Middle frontal gyrus (tissue), 1 donor: ENCODE data around the gene PDE6H.

Source experiments
- DNase-seq: peaks from one replicate; pipeline ENCODE4 v3.0.0-alpha.2; 2015; ENCODE audit warnings: low spot score; ENCODE audit errors: extremely low spot score

The PDE6H gene

DNA sequence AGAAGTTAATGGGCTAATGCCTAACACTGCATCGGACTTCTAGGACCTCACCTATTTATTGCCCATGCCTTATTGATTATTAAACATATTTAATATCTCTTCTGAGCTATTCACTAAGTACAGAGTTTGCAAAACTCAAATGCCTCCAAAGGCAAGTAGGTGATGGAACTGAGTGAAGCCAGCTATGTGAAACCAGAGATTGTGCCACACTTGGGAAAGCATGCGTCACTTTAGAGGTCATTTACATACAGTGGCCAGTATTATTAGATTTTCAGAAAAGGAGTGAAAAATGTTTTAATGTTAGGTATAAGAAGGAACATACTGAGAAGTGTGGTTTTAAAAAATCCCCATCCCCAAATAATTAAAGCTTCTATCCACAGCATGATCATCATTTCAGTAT, 27.7 kb downstream of the PDE6H start:
- DNase-seq: no peak

GRCh38 chr12:15001733-15002382, 29.0 kb downstream of the PDE6H start:
- no peak for DNase-seq

- DNase-seq: no peak
These were observed 31.6 kb downstream of the PDE6H start for GRCh38 chr12:15004421-15004820.

GRCh38 chr12:15005064-15005463, 32.2 kb downstream of the PDE6H start:
- no peak for DNase-seq

DNA sequence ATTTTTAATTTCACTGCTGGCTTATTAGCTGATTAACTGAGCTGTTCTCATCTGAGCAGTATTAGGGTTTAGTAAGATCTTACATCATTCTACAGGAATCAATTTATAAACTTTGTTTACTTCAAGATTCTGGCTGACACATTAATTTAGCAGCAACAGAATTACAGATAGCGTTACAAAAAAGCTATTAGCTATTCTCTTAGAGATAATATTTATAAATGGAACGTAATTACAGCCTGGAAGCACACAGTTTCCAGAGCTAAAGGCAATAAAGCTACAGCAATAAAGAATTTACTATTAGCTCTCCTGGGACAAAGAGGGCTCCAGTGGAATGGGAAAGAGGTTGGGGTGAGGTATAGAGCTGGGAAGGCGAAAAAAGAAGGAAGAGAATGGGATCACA, 34.7 kb downstream of the PDE6H start:
- no peak for DNase-seq

DNA sequence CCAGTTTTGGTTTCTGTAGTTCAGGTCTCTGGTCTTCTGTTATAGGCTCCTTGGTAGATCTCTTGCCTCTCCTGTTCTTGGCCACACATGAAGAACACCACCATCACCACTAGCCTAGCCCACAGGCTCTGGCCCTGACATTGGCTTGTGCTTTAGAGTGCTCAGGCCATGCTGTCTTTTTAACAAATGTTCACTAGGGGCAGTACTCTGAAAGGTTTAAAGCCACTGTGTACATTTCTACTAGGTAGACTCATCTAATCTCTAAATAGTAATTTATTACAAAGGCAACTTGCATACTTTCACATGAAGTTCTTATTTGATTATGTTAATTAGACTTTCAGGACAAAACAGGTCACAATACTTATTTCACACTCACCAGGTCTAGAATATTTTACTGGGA, 38.3 kb downstream of the PDE6H start:
- DNase-seq: no peak

- no peak for DNase-seq
These were observed 40.9 kb downstream of the PDE6H start for GRCh38 chr12:15013634-15014179.

DNA sequence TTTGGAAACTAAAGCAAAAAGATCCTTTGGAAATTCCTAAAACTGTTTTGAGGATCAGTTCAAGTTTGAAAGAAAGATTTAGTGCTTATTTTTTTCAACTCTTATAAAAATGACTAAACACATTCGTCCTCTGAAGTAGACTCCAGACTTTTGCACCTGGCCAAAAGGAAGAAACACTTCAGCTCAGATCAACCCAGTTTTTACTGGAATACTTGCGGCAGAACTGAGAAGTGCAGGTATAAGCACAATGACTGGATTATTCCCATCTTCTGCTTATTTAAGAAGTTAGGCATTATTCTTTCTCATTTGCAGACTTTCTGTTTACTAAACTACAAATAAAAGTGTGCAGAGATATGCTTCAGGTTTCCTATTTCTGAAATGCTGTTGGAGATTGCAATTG, 41.9 kb downstream of the PDE6H start:
- no peak for DNase-seq

DNA sequence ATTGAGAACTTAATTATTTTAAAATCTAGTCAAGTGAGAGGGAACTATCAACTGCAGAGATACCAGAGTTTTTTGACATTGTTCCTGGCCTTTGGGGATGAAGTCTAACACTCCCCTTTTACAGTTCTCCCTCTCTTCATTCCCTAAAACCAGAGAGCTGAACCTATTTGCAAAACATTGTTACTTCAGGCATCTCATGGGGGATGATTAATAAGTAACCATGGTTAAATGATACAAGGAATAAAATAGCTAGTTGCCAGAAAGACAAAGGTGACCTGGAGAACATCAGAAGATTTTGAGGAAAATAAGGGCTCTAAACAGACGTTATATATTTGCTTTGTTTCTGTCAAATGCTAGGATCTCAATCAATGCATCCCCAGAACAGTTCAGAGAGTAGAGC, 42.3 kb downstream of the PDE6H start:
- DNase-seq: no peak

GRCh38 chr12:15020156-15020555, 47.3 kb downstream of the PDE6H start:
- DNase-seq: no peak
